ENCODE results near the gene RGS12. TPM values are rescaled to one million over a fixed set of nuclear protein-coding genes. Genes with fewer than 3 reads are reported as not detected.

The RGS12 gene, protein sequence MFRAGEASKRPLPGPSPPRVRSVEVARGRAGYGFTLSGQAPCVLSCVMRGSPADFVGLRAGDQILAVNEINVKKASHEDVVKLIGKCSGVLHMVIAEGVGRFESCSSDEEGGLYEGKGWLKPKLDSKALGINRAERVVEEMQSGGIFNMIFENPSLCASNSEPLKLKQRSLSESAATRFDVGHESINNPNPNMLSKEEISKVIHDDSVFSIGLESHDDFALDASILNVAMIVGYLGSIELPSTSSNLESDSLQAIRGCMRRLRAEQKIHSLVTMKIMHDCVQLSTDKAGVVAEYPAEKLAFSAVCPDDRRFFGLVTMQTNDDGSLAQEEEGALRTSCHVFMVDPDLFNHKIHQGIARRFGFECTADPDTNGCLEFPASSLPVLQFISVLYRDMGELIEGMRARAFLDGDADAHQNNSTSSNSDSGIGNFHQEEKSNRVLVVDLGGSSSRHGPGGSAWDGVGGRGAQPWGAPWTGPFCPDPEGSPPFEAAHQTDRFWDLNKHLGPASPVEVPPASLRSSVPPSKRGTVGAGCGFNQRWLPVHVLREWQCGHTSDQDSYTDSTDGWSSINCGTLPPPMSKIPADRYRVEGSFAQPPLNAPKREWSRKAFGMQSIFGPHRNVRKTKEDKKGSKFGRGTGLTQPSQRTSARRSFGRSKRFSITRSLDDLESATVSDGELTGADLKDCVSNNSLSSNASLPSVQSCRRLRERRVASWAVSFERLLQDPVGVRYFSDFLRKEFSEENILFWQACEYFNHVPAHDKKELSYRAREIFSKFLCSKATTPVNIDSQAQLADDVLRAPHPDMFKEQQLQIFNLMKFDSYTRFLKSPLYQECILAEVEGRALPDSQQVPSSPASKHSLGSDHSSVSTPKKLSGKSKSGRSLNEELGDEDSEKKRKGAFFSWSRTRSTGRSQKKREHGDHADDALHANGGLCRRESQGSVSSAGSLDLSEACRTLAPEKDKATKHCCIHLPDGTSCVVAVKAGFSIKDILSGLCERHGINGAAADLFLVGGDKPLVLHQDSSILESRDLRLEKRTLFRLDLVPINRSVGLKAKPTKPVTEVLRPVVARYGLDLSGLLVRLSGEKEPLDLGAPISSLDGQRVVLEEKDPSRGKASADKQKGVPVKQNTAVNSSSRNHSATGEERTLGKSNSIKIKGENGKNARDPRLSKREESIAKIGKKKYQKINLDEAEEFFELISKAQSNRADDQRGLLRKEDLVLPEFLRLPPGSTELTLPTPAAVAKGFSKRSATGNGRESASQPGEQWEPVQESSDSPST (N-terminal part only)
- polyA plus RNA-seq (2012; ENCODE audit: insufficient read depth, insufficient read length) = 21.5 TPM

DNA sequence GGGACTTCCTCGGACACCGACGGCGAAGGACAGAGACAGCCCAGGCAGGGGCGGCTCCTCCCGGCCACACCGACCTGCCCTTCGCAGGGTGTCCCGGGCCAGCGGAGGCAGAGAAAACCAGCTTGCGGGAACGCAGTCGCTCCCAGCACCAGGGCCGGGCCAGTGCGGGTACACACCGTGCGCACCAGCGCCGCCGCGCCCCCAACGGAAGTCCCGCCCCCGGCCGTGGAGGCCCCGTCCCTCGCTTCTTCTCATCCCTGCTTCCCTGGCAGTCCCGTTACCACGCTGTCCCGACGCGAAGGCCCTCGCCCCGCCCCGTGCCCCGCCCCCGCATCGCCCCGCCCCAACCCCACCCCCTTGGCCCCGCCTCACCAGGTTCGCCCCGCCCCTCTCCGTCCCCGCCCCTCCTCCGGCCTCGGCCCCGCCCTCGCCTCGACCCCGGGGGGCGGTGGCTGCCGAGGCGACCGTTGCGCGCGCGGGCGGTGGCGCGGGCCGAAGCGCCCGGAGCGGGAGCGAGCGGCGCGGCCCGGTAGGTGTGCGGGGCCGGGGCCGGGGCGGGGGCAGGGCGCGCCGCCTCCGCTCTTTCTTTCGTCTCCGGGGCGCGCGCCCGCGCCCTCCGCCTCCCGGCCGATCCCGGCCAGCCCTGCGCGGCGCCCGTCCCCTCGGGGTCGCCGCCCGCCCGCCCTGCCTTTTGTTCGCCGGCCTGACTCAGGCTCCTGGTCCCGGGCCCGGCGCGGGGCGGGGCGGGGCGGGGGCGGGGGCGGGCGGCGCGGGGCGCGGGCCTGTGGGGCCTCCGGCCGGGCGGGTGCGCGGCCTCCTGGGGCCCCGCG lies at the start of gene RGS12:
Gene RGS12 (plus strand): TSS at position 451 of the 830 bp plus-strand sequence. CDS start 23,150 bp downstream, outside the sequence.
- DNase-seq (ENCODE audit: low read depth, low spot score) = peak; percentile 79
- H3K4me3 ChIP-seq (ENCODE audit: low read length) = peak within 1 kb of the TSS; percentile 66

DNA sequence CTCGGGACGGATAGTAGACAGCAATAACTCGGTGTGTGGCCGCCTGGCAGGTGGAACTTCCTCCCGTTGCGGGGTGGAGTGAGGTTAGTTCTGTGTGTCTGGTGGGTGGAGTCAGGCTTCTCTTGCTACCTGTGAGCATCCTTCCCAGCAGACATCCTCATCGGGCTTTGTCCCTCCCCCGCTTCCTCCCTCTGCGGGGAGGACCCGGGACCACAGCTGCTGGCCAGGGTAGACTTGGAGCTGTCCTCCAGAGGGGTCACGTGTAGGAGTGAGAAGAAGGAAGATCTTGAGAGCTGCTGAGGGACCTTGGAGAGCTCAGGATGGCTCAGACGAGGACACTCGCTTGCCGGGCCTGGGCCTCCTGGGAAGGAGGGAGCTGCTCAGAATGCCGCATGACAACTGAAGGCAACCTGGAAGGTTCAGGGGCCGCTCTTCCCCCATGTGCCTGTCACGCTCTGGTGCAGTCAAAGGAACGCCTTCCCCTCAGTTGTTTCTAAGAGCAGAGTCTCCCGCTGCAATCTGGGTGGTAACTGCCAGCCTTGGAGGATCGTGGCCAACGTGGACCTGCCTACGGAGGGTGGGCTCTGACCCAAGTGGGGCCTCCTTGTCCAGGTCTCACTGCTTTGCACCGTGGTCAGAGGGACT lies 49.6 kb upstream of the RGS12 start:
- DNase-seq (ENCODE audit: low read depth, low spot score) = no peak
- no peak overlapping the region for H3K4me3 ChIP-seq (ENCODE audit: low read length)

DNA sequence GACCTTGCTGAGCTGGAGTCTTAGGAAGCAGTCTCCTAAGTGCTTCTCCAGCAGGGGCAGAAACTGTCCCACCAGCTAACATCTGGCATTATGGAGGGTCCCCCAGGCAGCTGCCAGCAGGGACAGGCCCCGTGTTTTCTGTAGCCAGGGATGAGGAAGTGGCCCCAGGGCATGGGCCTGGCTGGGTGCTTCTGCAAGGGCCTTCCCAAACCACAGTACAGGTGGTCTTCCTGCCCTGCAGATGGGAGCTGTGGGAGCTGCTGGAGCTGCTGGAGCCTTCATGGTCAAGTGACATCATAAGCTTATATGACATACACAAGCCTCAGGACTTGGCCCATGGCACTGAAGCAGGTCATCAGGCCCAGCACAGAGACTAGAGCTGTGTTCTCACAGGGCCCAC lies 48.8 kb upstream of the RGS12 start:
- no peak for DNase-seq (ENCODE audit: low read depth, low spot score)
- H3K4me3 ChIP-seq (ENCODE audit: low read length) = no peak overlapping the region

DNA sequence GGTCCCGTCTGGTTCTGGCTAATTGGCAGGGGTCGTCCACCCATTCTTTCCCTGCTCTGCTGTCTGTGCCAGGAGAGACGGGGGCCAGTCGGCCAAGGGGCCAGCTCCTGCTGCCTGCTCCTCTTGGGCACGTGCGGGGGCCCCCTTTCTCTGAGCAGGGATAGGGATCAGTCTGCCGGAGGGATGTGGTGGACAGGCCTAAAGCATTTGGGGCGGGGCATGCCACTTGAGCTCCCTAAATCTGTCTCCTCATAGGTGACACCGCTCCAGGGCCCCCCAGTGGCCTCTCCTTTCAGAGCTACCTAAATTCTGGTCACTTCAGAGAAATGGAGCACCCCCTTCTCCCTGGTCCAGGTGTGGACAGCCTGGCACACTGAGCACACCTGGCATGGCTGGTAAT lies 48.1 kb upstream of the RGS12 start:
- DNase-seq (ENCODE audit: low read depth, low spot score) = no peak
- no peak overlapping the region for H3K4me3 ChIP-seq (ENCODE audit: low read length)

DNA sequence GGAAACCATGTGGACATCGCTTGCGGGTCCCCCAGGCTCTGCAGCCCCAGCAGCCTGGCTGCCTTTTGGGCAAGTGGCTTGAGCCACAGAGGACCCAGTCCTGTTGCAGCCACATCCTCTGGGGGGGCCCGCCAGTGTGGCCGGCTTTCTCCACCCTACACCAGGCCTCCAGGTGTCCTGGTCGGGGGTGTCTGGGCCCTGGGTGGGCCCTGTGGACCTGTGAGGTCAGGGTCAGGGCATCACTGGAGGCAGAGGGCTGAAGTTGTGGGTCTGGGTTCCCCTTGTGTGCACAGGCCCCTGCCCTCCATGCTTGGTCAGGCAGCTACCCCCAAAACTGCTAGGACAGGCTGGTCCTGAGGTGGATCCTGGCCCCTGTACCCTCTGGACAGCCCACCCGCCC lies 47.1 kb upstream of the RGS12 start:
- no peak for DNase-seq (ENCODE audit: low read depth, low spot score)
- no peak overlapping the region for H3K4me3 ChIP-seq (ENCODE audit: low read length)

DNA sequence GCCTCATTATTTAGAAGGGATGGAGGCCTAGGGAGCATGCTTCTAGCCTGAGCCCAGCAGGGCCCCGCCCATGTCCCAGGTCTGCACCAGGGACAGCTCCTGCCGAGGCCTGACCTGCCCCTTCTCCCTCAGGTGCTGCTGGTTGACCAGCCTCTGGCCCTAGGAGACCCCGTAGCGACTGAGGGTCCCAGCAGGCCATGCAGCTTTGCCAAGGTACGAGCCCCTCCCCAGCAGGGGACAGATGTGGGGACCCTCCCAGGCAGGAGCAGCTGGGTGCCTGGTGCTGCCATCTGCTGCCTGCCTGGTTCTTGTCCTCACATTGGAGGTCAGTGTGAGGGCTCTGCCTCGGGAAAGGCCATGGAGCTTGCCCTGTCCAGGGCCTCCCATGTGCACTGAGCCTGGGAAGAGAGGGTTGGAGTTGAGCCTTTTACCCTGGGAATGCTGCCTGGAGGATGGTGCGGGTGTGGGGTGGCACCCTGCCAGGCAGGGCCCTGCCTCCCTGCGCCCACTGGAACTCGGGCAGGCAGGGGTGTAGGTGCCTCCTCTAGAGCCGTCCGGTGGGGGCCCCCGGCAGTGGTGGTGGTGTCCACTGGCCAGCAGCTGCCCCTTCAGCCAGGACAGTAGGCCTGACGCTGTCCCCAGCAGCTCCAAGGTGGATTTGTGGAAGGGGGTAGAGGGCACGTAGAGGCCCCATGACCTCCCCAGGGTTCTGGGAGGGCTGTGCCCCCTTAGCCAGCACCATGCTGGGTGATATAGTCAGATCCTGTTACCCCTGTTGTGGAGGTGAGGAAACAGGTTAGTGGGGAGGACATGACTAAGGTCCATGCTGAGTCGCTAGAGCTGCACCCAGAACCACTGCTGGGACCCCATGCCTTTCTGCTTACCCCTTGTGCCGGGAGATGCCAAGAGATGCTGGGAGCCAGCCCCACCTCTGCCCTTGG lies 46.1 kb upstream of the RGS12 start:
- H3K4me3 ChIP-seq (ENCODE audit: low read length) = no peak overlapping the region
- no peak for DNase-seq (ENCODE audit: low read depth, low spot score)

DNA sequence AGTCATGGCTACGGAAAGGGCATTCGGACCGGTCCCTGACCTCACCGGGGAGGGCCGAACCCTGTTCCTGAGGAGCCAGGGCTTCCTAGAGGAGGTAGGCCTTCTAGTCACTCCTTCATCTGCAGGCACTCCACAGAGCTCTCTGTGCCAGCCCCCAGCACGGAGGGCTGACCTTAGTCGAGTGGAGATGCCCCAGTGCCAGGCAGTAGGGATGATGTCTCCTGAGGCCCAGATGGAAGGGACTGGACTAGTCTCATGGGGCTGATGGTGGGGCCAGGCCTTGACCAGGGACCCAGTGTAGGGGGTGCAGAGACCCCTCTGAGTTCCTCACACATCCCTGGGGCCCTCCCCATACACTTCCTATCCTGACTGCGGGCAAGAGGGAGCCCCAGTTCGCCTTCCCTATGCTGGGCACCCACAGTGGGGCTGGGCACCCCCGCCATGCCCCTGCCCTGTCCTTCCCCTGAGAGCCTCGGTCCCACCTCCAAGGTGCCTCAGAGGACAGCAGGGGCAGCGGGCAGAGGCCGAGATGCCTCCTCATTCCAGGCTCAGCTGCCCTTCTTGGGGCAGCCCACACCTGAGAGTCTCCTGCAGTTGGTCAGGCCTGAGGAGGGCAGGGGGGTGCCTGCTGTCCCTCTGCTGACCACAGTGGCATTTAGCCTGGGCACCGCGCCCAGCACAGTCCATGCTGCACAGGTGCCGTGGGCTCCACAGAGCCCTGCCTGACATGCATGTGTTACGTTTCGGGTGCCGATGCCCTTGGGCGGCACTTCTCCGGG lies 45.2 kb upstream of the RGS12 start:
- DNase-seq (ENCODE audit: low read depth, low spot score) = no peak
- H3K4me3 ChIP-seq (ENCODE audit: low read length) = no peak overlapping the region

DNA sequence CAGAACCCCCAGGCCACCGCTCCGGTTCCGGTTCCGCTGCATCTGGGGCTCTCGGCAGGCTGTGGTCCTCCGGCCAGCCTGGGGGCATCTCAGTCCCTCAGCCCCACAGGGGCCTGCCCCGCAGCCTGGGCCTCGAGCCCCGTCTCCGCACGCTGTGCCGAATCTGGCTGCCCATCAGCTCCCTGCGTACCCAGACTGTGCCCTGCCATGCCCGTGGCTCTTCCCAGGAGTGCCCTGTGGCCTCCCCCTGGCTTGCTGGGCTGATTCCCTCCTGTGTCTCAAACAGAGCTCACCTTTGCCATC lies 44.7 kb upstream of the RGS12 start:
- no peak overlapping the region for H3K4me3 ChIP-seq (ENCODE audit: low read length)
- no peak for DNase-seq (ENCODE audit: low read depth, low spot score)

DNA sequence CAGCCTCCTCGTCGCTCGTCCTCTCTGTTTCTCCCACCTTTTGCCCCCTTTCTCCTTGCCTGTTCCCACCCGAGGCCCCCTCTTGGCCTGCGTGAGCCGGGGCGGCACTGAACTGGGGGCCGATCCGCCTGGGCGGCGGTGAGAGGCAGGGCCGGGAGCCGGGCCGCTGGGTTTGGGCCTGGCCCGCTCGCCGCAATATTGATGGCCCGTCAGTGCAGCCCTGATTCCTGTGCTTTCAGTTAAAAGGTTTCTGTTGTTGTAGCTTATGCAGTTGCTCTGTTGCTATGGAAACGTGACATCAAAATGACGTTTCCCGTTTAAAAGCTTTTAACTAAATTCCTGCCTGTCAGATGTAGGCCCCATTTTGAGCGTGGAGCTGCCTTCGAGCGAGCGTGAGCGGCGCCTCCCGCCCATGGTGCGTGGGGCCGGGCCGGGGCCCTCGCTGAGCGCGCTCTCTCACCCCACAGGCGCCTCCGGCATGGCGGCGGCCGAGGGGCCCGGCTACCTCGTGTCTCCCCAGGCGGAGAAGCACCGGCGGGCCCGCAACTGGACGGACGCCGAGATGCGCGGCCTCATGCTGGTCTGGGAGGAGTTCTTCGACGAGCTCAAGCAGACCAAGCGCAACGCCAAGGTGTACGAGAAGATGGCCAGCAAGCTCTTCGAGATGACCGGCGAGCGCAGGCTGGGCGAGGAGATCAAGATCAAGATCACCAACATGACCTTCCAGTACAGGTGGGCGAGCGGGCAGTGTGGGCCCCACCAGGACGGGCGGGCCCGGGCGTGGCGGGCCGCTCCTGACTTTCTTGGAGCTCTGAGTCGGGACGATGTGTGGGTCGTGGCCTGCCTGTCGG lies 43.8 kb upstream of the RGS12 start, which contains the start of gene MSANTD1:
Gene MSANTD1 (plus strand): TSS at position 349 of the 851 bp plus-strand sequence. CDS start 64 bp downstream, at position 413.
- no peak within 1 kb of the TSS for H3K4me3 ChIP-seq (ENCODE audit: low read length)
- DNase-seq (ENCODE audit: low read depth, low spot score) = peak; percentile 23

DNA sequence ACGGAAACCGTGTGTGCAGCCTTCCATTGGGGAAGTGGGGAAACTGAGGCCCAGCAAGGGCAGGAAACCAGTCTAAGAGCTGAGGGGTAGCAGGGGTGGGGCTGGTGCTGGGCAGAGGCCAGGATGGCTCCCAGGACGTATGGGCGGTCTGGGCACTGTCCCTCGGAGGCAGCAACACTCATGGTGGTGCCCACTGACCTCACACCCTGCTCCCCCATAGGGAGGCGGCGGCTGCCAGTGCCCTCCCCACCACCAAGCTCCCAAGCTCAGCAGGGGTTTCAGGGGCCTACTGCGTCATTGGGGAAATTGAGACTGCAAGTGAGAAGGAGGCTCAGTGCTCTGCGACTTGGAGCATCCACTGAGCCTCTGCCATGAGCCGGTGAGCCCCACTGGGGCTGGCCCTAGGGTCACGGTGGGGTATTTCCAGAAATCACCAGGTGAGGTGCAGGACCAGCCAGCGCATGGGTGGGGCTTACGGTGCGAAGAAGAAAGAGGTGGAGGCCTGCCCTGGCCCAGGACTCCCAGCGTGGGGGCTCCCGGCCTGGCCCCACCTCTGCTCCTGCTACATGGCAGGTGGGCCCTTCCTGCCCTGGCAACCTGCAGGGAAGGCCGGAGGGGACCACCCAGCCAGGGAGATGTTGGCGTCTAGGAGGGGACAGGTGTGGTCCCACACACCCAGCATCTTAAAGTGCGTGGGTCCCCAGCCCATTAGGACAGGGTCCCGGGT lies 42.9 kb upstream of the RGS12 start:
- no peak for DNase-seq (ENCODE audit: low read depth, low spot score)
- no peak overlapping the region for H3K4me3 ChIP-seq (ENCODE audit: low read length)

DNA sequence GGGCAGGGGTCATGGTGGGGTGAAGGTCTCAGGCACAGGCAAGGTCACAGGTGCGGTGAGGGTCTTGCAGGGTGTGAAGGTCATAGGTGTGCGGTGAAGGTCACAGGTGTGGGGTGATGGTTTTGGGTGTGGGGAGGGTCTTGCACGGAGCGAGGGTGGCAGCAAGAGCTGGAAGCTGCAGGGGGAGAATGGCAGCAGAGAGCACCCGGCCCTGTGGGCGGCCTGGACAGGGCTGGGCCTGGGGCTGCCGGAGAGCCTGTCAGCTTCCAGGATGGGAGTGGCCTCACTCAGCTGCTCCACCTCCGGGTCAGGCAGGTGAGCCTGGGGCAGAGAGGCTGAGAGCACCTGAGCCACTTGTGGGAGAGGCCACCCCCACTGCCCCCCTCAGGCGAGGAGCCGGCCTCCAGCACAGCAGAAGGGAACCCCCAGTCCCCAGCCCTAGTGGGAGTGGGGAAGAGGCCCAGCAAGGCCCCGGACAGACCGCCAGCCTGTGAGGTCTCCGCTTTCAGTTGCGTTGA lies 42.3 kb upstream of the RGS12 start:
- no peak for DNase-seq (ENCODE audit: low read depth, low spot score)
- no peak overlapping the region for H3K4me3 ChIP-seq (ENCODE audit: low read length)

DNA sequence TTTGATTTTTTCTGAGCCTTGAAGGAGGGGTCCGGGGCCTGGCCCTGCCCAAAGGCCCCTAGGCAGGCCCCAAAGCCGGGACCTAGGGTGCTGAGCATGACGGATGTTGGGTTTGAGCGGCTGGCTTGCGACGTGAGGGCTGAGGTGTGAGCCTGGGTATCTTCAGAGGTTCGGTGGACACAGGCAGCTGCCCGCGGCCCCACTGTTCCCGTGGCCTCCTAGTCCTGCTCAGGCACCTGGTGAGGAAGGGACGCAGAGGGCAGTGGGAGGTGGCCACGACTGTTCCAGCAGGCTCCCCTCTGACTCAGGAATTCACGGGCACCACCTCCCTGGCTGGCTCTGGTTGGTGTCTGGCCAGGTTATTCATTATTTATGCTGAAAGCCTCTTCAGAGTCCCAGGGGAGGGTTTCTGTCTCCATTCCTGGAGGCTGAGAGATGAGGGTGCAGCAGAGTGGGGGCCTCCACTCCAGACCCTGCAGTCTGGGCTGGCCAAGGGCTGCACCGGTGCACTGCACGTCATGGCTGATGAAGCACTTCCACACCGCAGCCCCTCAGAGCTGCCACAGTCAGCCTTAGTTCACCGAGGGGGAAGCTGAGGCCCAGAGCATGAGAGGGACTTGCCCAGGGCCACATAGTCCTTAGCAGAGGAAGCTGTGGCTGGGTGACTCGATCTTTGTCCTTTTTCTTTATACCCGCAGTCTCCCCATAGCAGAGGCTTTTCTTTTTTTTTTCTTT lies 41.7 kb upstream of the RGS12 start:
- H3K4me3 ChIP-seq (ENCODE audit: low read length) = no peak overlapping the region
- DNase-seq (ENCODE audit: low read depth, low spot score) = no peak

DNA sequence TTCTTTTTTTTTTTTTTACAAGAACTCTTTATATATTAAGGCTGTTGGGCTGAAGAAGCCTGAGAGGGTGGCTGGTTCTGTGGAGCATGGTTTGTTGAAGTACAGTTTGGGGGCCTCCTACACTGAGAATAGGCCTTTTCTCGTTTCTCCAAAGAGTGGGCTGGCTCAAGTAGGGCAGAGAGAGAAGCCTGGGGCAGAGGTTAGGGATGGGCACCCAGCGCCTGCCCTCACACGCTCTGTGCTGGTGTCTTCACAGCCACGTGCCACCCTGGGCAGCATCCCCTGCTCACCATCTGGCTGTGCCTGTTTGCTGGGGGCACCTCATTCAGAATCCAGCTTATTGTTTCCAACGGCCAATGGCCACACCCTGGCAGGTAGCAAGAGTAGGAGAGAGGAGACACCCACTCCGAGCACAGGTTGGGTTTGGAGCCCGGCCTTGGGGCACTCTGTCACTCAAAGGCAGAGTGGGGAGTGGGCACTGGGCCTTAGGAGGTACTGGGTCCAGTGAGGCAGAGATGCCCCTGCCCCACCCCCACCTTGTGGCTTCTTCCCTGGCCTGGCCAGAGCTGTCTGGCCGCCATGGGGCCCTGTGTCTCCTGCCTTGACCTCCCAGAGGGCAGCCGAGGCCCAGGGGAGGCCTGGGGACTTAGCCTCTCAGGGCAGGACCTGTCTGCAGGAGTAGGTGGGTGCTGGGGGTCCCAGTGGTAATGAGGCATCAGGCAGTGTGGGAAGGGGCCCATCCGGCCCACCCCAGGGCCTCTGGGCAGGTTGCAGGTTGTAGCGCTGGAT lies 40.9 kb upstream of the RGS12 start:
- DNase-seq (ENCODE audit: low read depth, low spot score) = no peak
- no peak overlapping the region for H3K4me3 ChIP-seq (ENCODE audit: low read length)
